ENCODE measurements around the gene FBXO11. TPM values are rescaled to one million over a fixed set of nuclear protein-coding genes. Genes with fewer than 3 reads are reported as not detected.

The FBXO11 gene
- total RNA-seq, 8 experiments from 2014 or later = 21.6 to 64.9 (median 46.6) TPM

GRCh38 chr2:47819834-47820233, 86.5 kb downstream of the FBXO11 start:
- 34 to 100% (median 85%) methylated on average over 1 to 3 of the region's 3 CpGs for WGBS, 10 experiments
- no peak for ATAC-seq (replicated peaks in 6 of 8)
- in situ Hi-C loops (cut with MboI; ENCODE audit: low pct_unique_long_range_greater_than_20kb in 2 of 9, low sequenced_read_pairs in 9 of 9, unreplicated experiment in 9 of 9) = no loop called here

GRCh38 chr2:47818777-47819176, 87.5 kb downstream of the FBXO11 start:
- Histone ChIP-seq H3K4me1 (replicated peaks in 1 of 2) (no peaks in the 10 kb centered on the region), H3K27ac (no peak overlapping the region), H3K4me3 (no peak overlapping the region)
- in situ Hi-C loops (cut with MboI; ENCODE audit: low pct_unique_long_range_greater_than_20kb in 2 of 9, low sequenced_read_pairs in 9 of 9, unreplicated experiment in 9 of 9) = no loop called here
- no peak for ATAC-seq (replicated peaks in 6 of 8)
- WGBS, 10 experiments = 80 to 100% (median 98%) methylated on average over 1 to 2 of the region's 2 CpGs

More at GRCh38 chr2:47819834-47820233, 86.5 kb downstream of the FBXO11 start:
- Histone ChIP-seq H3K27ac (no peak overlapping the region), H3K4me3 (no peak overlapping the region), H3K4me1 (replicated peaks in 1 of 2) (no peaks in the 10 kb centered on the region)

- WGBS, 10 experiments = 82 to 100% (median 97%) methylated on average over 1 to 8 of the region's 10 CpGs; no CpG with 5 or more reads in 4 of the 10 experiments
- in situ Hi-C loops (cut with MboI; ENCODE audit: low pct_unique_long_range_greater_than_20kb in 2 of 9, low sequenced_read_pairs in 9 of 9, unreplicated experiment in 9 of 9) = no loop called here
- Histone ChIP-seq H3K4me3 (no peak overlapping the region), H3K27ac (no peak overlapping the region), H3K4me1 (replicated peaks in 1 of 2) (no peaks in the 10 kb centered on the region)
- no peak for ATAC-seq (replicated peaks in 6 of 8)
Measured at GRCh38 chr2:47815764-47816163, 90.5 kb downstream of the FBXO11 start.

- in situ Hi-C loops (cut with MboI; ENCODE audit: low pct_unique_long_range_greater_than_20kb in 2 of 9, low sequenced_read_pairs in 9 of 9, unreplicated experiment in 9 of 9) = no loop called here
- Histone ChIP-seq H3K27ac (no peak overlapping the region), H3K4me3 (no peak overlapping the region), H3K4me1 (replicated peaks in 1 of 2) (no peaks in the 10 kb centered on the region)
- WGBS, 10 experiments = 63 to 100% (median 100%) methylated on average over 1 of the region's 1 CpG; no CpG with 5 or more reads in 5 of the 10 experiments
- ATAC-seq (replicated peaks in 6 of 8) = no peak
Measured at GRCh38 chr2:47811668-47812067, 94.6 kb downstream of the FBXO11 start.

GRCh38 chr2:47810850-47811249, 95.4 kb downstream of the FBXO11 start:
- Histone ChIP-seq H3K27ac (no peak overlapping the region), H3K4me3 (no peak overlapping the region), H3K4me1 (replicated peaks in 1 of 2) (no peaks in the 10 kb centered on the region)
- in situ Hi-C loops (cut with MboI; ENCODE audit: low pct_unique_long_range_greater_than_20kb in 2 of 9, low sequenced_read_pairs in 9 of 9, unreplicated experiment in 9 of 9) = no loop called here
- ATAC-seq (replicated peaks in 6 of 8) = no peak

- Histone ChIP-seq H3K4me1 (replicated peaks in 1 of 2) (no peaks in the 10 kb centered on the region), H3K27ac (no peak overlapping the region), H3K4me3 (no peak overlapping the region)
- no peak for ATAC-seq (replicated peaks in 6 of 8)
- WGBS, 10 experiments = 67 to 100% (median 88%) methylated on average over 1 to 2 of the region's 2 CpGs
- in situ Hi-C loops (cut with MboI; ENCODE audit: low pct_unique_long_range_greater_than_20kb in 2 of 9, low sequenced_read_pairs in 9 of 9, unreplicated experiment in 9 of 9) = no loop called here
Measured at GRCh38 chr2:47809903-47810302, 96.4 kb downstream of the FBXO11 start.

- Histone ChIP-seq H3K27ac (no peak overlapping the region), H3K4me1 (replicated peaks in 1 of 2) (no peaks in the 10 kb centered on the region), H3K4me3 (no peak overlapping the region)
- WGBS, 10 experiments = 58 to 100% (median 88%) methylated on average over 1 to 4 of the region's 4 CpGs; no CpG with 5 or more reads in 1 of the 10 experiments
- in situ Hi-C loops (cut with MboI; ENCODE audit: low pct_unique_long_range_greater_than_20kb in 2 of 9, low sequenced_read_pairs in 9 of 9, unreplicated experiment in 9 of 9) = no loop called here
- ATAC-seq (replicated peaks in 6 of 8) = no peak
Measured at GRCh38 chr2:47808614-47809013, 97.7 kb downstream of the FBXO11 start.

- no peak overlapping the region for H3K4me3 ChIP-seq
- ATAC-seq (replicated peaks in 6 of 8) = no peak
- H3K4me1 ChIP-seq (replicated peaks in 1 of 2) = no peaks in the 10 kb centered on the region
- H3K27ac ChIP-seq = no peak overlapping the region
- in situ Hi-C loops (cut with MboI; ENCODE audit: low pct_unique_long_range_greater_than_20kb in 2 of 9, low sequenced_read_pairs in 9 of 9, unreplicated experiment in 9 of 9) = no loop called here
- WGBS, 10 experiments = 74 to 95% (median 92%) methylated on average over 3 to 6 of the region's 6 CpGs; no CpG with 5 or more reads in 1 of the 10 experiments
Measured at GRCh38 chr2:47805850-47806249, 100.4 kb downstream of the FBXO11 start.

GRCh38 chr2:47803770-47804169, 102.5 kb downstream of the FBXO11 start:
- H3K4me1 ChIP-seq (replicated peaks in 1 of 2) = no peaks in the 10 kb centered on the region
- H3K27ac ChIP-seq = no peak overlapping the region
- 80 to 100% (median 100%) methylated on average over 1 of the region's 1 CpG; no CpG with 5 or more reads in 2 of the 10 experiments for WGBS, 10 experiments
- no peak overlapping the region for H3K4me3 ChIP-seq
- in situ Hi-C loops (cut with MboI; ENCODE audit: low pct_unique_long_range_greater_than_20kb in 2 of 9, low sequenced_read_pairs in 9 of 9, unreplicated experiment in 9 of 9) = no loop called here
- no peak for ATAC-seq (replicated peaks in 6 of 8)

- no peak for ATAC-seq (replicated peaks in 6 of 8)
- Histone ChIP-seq H3K27ac (no peak overlapping the region), H3K4me3 (no peak overlapping the region), H3K4me1 (replicated peaks in 1 of 2) (no peaks in the 10 kb centered on the region)
- WGBS, 10 experiments = 83 to 100% (median 99%) methylated on average over 1 to 7 of the region's 7 CpGs
- in situ Hi-C loops (cut with MboI; ENCODE audit: low pct_unique_long_range_greater_than_20kb in 2 of 9, low sequenced_read_pairs in 9 of 9, unreplicated experiment in 9 of 9) = no loop called here
Measured at GRCh38 chr2:47803363-47803762, 102.9 kb downstream of the FBXO11 start.

- Histone ChIP-seq H3K4me1 (replicated peaks in 1 of 2) (no peaks in the 10 kb centered on the region), H3K27ac (no peak overlapping the region), H3K4me3 (no peak overlapping the region)
- in situ Hi-C loops (cut with MboI; ENCODE audit: low pct_unique_long_range_greater_than_20kb in 2 of 9, low sequenced_read_pairs in 9 of 9, unreplicated experiment in 9 of 9) = no loop called here
- WGBS, 10 experiments = 85 to 100% (median 96%) methylated on average over 1 to 3 of the region's 3 CpGs
- no peak for ATAC-seq (replicated peaks in 6 of 8)
Measured at GRCh38 chr2:47801118-47801517, 105.2 kb downstream of the FBXO11 start.

- ATAC-seq (replicated peaks in 6 of 8) = no peak
- WGBS, 10 experiments = 50 to 100% (median 100%) methylated on average over 1 to 5 of the region's 6 CpGs; no CpG with 5 or more reads in 1 of the 10 experiments
- no peaks in the 10 kb centered on the region for H3K4me1 ChIP-seq (replicated peaks in 1 of 2)
- H3K27ac ChIP-seq = no peak overlapping the region
- no peak overlapping the region for H3K4me3 ChIP-seq
- in situ Hi-C loops (cut with MboI; ENCODE audit: low pct_unique_long_range_greater_than_20kb in 2 of 9, low sequenced_read_pairs in 9 of 9, unreplicated experiment in 9 of 9) = no loop called here
Measured at GRCh38 chr2:47799031-47799609, 107.2 kb downstream of the FBXO11 start.

GRCh38 chr2:47798631-47799030, 107.7 kb downstream of the FBXO11 start:
- no peak overlapping the region for H3K4me3 ChIP-seq
- in situ Hi-C loops (cut with MboI; ENCODE audit: low pct_unique_long_range_greater_than_20kb in 2 of 9, low sequenced_read_pairs in 9 of 9, unreplicated experiment in 9 of 9) = no loop called here
- no peaks in the 10 kb centered on the region for H3K4me1 ChIP-seq (replicated peaks in 1 of 2)
- no peak for ATAC-seq (replicated peaks in 6 of 8)
- 85 to 100% (median 94%) methylated on average over 2 to 6 of the region's 6 CpGs for WGBS, 10 experiments
- H3K27ac ChIP-seq = no peak overlapping the region

- WGBS, 10 experiments = 57 to 100% (median 100%) methylated on average over 1 to 2 of the region's 2 CpGs; no CpG with 5 or more reads in 1 of the 10 experiments
- no peak overlapping the region for H3K4me3 ChIP-seq
- in situ Hi-C loops (cut with MboI; ENCODE audit: low pct_unique_long_range_greater_than_20kb in 2 of 9, low sequenced_read_pairs in 9 of 9, unreplicated experiment in 9 of 9) = no loop called here
- no peak for ATAC-seq (replicated peaks in 6 of 8)
- no peak overlapping the region for H3K27ac ChIP-seq
- no peaks in the 10 kb centered on the region for H3K4me1 ChIP-seq (replicated peaks in 1 of 2)
Measured at GRCh38 chr2:47796090-47796697, 110.1 kb downstream of the FBXO11 start.

Data from motor neuron (in vitro differentiated cells).